ENCODE results near the gene PPP1R36.
A peak's percentile ranks its signal among the peaks of the same experiment; 100 is the strongest.
"Not testable (repeated sequence)": the region's sequence is repeated elsewhere in the genome, so short reads cannot be mapped to it uniquely, and the experiment has no call there.

Gene PPP1R36

DNA sequence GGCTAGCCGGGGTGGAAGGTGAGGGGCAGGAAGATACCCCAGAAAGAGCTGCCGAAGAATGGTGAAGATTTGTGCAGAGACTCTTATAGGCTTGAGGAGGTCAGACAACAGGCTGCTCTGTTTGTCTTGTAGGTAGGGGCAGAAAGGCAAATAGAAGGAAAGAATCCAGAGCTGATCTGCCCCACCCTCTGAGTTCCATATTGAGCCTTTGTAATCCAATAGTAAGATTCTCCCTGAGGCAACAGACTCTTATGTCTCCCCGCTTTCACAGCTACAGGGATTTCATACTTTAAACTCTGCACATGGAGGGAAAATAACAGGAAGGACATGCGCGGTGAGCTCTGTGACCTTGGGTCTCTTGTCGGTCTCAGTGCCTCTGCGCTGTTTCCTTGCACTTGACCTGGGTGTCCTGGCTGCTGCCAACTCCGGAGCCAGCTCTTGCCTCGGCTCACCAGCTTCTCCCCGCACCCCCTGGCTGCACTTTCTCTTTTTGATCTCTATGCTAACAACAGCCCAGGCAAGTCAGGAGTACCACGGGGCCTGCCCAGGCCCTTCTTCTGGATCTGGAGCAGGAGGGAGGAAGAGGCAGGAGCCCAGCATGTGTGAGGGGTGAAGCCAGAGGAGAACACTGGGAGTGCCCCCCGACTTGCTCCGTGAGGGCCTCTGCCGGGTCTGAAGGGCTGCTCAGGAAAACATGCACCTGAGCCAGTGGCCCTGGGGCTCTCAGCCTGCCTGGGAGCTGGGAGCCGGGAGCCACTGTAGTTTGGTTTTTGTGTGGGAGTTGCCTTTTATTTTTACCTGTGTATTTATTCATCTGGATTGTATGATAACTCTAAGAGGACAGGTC lies 75.8 kb downstream of the PPP1R36 start:
- no peak overlapping the region for H3K4me3 ChIP-seq (replicated peaks in 1 of 2; ENCODE audit: low read depth in 2 of 2, low read length in 2 of 2)
- TF ChIP-seq, protein P1, sequence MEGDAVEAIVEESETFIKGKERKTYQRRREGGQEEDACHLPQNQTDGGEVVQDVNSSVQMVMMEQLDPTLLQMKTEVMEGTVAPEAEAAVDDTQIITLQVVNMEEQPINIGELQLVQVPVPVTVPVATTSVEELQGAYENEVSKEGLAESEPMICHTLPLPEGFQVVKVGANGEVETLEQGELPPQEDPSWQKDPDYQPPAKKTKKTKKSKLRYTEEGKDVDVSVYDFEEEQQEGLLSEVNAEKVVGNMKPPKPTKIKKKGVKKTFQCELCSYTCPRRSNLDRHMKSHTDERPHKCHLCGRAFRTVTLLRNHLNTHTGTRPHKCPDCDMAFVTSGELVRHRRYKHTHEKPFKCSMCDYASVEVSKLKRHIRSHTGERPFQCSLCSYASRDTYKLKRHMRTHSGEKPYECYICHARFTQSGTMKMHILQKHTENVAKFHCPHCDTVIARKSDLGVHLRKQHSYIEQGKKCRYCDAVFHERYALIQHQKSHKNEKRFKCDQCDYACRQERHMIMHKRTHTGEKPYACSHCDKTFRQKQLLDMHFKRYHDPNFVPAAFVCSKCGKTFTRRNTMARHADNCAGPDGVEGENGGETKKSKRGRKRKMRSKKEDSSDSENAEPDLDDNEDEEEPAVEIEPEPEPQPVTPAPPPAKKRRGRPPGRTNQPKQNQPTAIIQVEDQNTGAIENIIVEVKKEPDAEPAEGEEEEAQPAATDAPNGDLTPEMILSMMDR (IDR thresholded peaks at IDR 0.05; ENCODE audit: low read depth, low read length), result no peak
- no peak for DNase-seq (ENCODE audit: low read depth in 2 of 2)

GRCh38 chr14:64628940-64629408 lies 79.2 kb downstream of the PPP1R36 start:
- DNase-seq (ENCODE audit: low read depth in 2 of 2), result peak; percentile 79 to 83
- TF ChIP-seq, protein P1 (IDR thresholded peaks at IDR 0.05; ENCODE audit: low read depth, low read length), result no peak
- no peak overlapping the region for H3K4me3 ChIP-seq (replicated peaks in 1 of 2; ENCODE audit: low read depth in 2 of 2, low read length in 2 of 2)

DNA sequence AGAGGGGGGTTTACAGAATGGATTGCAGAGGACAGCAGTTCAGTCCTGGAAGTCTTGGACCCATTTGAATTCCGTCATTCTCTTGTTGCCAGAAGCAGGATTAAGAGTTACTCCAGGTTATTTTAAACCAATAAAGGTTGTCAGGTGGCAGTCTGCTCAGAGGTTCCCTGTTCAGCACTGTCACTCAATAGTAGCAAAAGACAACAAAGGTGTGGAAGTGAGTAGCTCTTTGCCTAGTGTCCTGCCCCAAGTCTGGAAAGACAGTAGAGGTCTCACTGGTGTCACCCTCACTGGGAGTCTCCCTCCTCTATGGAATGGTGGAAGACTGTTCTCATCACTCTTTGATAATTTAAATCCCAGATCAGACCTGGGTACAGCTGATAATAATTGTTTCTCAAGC lies 81.0 kb downstream of the PPP1R36 start:
- no peak for DNase-seq (ENCODE audit: low read depth in 2 of 2)
- TF ChIP-seq, protein P1 (IDR thresholded peaks at IDR 0.05; ENCODE audit: low read depth, low read length), result no peak
- H3K4me3 ChIP-seq (replicated peaks in 1 of 2; ENCODE audit: low read depth in 2 of 2, low read length in 2 of 2), result no peak overlapping the region

GRCh38 chr14:64631222-64631621 lies 81.5 kb downstream of the PPP1R36 start:
- not testable (repeated sequence) for H3K4me3 ChIP-seq (replicated peaks in 1 of 2; ENCODE audit: low read depth in 2 of 2, low read length in 2 of 2); DNase-seq (ENCODE audit: low read depth in 2 of 2)

DNA sequence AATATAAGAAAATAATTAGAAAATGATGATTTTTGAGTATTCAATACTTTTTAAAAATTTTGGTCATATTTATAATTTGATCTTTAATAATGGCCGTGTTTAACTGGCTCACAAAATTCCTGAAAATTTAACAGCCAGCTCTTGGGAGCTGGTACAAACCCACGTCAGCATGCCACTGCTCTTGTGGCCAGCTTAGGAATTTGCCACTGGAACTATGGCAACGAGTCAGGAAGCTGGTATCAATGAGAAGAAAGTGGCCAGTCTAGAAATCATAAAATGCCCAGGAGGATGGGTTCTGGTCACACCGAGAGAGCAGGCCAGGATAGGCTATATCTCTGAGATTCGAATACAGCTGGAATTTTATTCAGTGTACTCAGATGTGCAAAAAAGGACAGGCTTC lies 82.3 kb downstream of the PPP1R36 start:
- no peak for DNase-seq (ENCODE audit: low read depth in 2 of 2)

DNA sequence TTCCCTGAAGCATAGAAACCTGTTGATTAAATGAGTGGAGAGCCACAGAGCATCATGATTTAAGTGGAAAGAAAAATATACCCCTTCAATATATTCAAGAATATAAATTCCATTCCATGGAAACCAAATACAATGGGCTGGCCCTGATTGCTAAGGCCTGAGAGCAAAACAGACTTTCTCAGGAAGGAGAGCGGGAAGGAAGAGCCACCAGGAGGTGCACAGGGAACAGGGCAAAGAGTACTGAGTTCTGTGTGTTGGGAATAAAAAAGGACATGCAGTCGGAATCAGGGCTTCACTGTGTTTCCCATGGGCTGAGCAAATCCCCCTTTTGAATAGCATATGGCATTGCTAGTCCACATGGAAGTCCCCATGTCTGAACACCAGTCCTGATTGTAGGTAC lies 84.8 kb downstream of the PPP1R36 start:
- DNase-seq (ENCODE audit: low read depth in 2 of 2), result no peak
- TF ChIP-seq, protein P1 (IDR thresholded peaks at IDR 0.05; ENCODE audit: low read depth, low read length), result no peak
- H3K4me3 ChIP-seq (replicated peaks in 1 of 2; ENCODE audit: low read depth in 2 of 2, low read length in 2 of 2), result no peak overlapping the region

More for the DNA sequence above, 82.3 kb downstream of the PPP1R36 start:
- no peak overlapping the region for H3K4me3 ChIP-seq (replicated peaks in 1 of 2; ENCODE audit: low read depth in 2 of 2, low read length in 2 of 2)
- TF ChIP-seq, protein P1 (IDR thresholded peaks at IDR 0.05; ENCODE audit: low read depth, low read length), result no peak

GRCh38 chr14:64636208-64636979 lies 86.6 kb downstream of the PPP1R36 start:
- peak; percentile 60 to 79 for DNase-seq (ENCODE audit: low read depth in 2 of 2)
- no peak overlapping the region for H3K4me3 ChIP-seq (replicated peaks in 1 of 2; ENCODE audit: low read depth in 2 of 2, low read length in 2 of 2)

More at GRCh38 chr14:64636208-64636979, 86.6 kb downstream of the PPP1R36 start:
- TF ChIP-seq, protein P1 (IDR thresholded peaks at IDR 0.05; ENCODE audit: low read depth, low read length), result peak; percentile 78

Measured in cardiac fibroblast (primary cell).